GM21825 (cell line): ENCODE data around the gene BCL11B.

Experiments used
- ATAC-seq: cut with Tn5 transposase; IDR thresholded peaks from one replicate; pipeline ENCODE4 v1.9.1; 2021; ENCODE audit warnings: mild to moderate bottlenecking, moderate library complexity; ENCODE audit not compliant: unreplicated experiment

The BCL11B gene

DNA sequence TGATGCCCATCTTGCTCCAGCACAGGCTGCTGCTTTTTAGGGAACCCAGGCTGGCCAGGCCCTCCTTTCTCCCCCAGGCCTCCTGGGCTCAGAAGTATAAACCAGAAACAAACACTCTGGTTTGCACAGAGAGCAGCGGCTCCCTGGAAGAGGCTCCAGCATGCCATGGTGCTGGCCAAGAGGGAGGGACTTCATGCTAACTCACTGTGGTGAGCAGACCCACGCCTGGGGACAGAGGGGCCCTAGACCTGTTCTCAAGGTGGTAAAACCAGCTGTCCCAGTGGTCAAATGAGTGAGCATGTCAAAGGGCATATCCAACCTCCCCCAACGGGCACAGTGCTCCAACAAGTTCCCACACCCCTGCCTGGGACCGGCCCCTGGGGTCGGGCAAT, 15.5 kb downstream of the BCL11B start:
- ATAC-seq, result no peak

DNA sequence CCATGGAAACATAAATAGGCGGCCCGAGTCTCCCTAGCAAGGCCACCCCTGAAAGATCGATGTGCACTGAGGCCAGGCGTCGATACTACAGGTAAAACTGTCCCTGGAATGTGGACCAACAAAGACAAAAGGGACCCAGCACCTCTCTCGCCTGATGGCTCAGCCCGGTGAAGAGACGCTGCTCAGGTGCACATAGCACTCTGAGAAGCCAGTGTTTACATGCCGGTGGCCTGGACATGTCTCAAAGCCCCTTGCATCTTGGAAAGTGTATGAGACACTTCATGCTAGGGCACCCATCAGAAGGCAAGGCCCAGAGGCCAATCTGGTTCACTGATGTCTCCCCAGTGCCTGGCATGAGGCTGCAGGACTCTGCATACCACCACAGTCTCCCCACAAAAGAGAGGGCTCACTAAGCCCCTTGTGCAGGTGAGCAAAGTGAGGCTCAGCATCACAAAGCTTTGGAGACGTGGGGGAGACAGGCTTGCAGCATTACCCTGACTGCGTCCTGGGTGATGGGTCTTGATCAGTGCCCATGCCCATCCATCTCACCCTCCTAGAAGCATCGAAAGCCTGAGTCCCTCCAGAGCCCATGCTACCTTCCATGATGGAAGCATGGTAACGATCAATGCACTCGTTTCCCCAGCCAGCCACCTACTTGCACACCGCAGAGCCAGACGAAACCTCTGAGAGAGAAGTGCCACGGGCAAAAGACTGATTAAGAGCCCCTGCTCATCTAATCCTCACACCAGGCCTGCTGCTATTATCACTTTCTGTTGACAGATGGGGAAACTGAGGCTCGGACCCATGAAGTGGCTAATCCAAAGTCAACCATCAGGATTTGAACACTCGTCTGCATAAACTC, 16.1 kb downstream of the BCL11B start:
- no peak for ATAC-seq

DNA sequence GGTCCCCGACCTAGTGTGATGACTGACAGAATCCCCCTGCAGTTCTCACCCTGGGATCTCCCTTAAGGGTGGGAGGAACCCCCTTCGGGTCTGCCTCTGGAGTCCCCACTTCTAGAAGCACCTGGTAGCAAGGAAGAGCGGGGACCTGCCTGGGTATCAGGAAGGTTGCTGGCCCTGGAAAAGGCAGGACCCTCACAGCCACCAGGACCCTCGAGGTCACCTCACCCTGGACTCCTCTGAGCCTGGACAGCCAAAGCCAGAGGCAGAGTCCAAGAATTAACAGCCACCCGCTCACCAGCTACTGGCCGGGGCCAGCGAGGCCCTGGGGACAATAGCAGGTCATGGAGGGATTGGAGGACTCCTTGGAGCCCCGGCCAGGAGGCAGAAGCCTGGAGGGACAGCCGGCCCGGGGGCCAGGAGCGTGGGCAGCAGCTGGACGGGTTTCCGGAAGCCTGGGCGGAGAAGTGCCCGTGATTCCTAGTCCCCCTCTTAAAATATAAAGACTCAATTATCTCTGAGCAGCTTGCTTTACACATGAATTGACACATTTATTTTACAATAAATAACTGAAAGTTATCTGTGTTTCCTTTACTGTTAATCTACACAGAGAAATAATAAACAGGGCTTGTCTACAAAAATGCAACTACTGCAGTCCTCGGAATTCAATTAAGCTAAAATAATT, 17.5 kb downstream of the BCL11B start:
- ATAC-seq, result no peak

DNA sequence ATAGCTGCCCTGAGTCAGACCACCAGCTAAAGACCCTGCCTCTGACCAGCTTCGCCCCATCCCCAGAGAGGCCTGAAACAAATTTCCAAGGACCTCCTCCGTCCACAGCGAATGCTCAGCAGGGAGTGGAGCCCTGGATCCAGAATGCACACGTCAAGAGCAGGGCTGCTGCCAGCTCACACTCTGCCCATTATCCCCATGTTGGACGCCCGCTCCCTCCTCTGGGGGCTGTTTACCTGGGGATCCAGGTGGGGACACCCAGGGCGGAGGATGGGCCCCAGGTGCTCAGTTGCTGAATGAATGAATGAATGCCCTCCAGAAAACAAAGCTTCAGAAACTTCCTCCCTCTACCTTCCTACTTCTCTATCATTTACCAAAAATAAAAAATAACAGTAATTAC, 18.1 kb downstream of the BCL11B start:
- ATAC-seq, result no peak

DNA sequence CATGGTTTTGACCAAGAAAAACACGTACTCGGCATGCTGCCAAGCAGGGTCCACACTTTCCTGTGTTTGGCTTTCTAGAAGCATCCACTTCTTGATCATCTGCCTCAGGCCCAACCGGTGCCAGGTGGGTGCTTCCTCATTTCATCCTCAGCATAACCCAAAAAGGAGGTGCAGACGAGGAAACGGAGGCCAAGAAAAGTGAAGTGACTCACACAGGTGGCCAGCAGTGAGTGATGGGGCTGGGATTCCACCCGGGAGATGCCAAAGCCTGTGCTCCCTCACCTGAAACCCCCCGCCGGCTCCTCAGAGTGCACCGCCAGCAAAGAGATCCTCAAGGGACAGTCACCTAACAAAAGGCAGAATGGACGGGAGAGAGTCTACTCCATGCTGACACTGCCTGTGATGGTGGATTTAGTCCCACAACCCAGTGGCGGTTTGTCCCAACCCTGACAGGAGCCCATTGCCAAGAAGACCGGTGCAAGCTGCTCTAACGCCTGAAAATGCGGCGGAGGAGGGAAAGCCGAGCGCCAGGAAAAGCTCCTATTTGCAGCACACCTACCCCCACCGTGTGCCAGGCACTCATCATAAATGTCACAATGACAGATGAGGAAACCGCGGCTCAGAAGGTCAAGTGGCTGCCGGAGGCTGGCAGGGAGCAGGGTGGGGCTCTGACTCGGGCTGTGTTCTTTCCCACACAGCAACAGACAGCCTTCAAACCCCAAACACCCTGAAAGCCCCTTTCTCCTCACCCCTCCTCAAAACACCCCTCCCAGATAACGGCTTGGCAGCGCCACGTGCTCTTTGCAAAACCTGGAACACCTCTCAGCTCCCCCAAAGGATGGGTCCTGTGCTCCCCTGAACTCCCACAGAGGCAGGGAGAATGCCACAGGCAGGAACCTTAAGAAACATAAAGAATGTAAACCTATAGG, 18.8 kb downstream of the BCL11B start:
- no peak for ATAC-seq

DNA sequence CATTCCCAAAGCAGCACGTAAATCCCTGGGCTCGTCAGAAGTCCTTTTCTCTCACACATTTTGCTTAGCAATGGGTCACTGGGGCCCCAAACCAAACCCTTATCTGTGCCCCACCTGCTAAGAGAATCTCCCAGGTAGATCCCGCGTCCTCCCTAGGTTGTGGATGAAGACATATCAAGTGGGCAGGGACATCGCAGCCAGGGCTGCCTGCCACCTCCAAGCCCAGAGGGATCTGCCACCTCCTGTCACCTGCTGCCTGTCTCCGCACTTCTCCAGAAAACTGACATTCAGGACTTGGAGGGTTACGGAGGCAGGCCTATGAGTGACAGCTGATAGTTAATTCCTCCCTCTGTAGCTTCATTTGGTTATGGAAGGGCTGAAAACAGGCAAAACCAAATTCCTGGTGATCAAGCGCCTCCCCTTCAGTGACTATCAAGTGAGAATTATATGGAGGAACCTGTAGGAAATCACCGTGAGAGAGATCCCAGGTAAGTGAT, 19.5 kb downstream of the BCL11B start:
- no peak for ATAC-seq

DNA sequence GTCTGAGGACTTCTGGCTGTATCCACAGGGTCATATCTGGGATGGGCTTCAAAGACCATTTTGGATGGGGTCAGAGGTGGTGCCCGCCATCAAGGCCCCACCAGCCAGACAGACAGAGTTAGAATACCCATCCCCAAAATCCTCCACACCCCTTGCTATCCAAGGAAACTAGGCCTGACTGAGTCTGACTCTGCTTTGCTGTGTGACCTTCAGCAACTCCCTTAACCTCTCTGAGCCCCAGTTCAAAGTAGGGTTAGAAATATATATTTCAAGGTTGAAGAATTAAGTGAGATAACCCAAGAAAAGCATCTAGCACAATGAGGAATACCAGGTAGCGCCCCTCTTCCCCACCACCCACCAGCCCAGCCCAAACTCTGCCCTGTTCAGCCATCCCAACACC, 20.3 kb downstream of the BCL11B start:
- ATAC-seq, result no peak

DNA sequence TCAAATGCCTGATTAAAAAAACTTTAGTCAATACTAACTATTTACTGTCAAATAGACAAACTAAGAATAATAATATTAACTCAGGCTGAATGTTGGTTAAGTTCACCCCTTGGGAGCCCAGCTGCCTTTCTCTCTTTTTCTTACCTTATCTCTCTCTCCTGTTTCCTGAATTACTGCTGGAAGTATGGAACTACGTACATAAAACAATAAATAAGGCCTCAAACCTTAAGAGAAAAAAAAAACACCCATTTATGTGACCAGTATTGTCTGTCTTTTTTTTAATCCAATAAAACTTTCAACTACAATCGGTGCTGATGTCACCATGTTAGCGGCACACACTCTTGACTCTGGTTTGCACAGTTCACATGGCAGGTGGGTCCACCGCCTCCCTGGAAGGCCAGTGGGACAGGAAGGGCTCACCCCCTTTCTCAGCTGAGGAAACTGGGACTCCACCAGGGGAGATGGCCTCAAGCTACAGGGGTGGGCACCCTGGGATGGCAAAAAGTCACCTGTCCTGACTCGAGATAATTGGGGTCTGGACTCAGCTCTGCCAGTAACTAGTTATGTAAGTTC, 21.3 kb downstream of the BCL11B start:
- no peak for ATAC-seq

DNA sequence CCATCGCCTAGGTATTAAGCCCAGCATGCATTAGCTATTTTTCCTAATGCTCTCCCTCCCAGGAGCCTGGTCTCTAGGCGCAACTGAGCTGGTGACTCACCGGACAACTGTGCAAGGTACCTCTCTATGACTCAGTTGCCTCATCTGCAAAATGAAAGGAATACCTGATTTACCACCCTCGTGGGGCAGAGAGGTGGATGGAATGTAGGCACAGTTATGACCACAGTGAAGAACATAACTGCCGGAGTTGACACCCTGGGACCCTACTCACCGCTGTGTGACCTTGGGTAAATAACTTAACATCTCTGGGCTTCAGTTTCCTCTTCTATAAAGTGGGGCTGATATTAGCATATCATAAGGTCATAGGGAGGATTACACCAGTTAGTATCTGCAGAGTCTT, 22.6 kb downstream of the BCL11B start:
- no peak for ATAC-seq

DNA sequence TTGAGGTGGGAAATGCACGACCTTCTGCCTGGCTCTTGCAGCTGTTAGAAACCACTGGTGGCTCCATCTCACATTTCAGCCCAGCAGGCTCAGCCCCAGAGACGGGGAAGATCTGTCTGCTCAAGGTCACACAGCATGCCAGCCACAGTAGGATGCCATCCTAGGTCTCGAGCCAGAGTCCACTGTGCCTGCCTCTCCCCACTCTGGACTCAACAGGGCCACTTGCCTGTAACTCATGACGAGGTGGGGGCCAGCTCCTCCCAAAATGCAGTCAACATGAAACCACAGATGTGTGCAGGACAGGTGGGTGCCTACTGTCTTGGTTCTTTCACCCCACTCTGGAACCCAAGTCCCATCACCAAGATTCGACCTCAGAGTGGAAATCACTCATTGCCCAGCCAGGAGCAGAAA, 23.2 kb downstream of the BCL11B start:
- ATAC-seq, result no peak

DNA sequence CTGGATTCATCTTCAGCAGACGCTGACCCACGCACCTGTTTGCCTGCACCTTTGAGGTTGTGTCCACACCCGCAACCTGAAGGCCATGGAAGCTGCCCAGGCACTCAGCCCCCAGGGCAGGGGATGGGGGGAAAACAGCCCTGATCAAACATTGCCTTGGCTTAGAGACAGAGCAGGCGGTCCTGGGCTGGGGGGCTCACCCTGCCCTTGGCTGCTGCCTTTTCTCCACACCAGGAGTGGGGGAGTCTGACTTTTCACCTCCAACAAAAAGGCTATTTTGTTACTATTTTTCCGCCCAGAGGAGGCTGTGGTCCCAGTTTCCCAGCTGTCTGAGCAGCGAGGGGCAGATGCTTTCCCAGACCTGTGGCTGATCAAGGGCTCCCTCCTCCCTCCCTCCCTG, 24.2 kb downstream of the BCL11B start:
- no peak for ATAC-seq

DNA sequence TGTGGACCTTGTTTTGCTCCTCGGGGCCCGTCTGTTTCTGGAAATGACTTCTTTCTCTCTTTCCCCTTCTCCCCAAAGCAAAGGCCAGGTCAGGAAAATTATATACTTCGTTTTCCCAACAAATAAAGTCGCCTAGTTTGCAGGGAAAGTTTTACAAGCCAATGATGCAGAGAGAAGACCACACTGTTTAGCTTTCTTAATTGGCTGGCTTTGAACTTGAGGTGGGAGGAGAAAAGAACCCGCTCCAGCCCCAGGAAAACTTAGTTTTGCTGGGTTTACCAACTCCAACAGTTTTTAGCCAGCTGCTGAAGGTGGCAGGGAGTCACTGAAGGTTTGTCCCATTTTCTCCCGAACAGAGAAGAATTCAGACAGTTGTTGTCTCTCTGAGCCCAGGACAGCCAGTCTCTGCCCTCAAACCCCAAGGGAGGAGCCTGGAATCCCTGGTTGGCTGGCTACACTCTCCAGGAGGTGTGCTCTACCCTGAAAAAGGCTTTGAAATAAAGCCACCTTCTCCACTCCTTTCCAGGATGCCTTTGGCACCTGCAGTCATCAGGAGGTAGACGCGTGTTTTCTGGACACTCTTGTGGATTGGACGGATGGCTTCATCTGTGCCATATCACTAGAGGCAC, 24.8 kb downstream of the BCL11B start:
- ATAC-seq, result no peak

DNA sequence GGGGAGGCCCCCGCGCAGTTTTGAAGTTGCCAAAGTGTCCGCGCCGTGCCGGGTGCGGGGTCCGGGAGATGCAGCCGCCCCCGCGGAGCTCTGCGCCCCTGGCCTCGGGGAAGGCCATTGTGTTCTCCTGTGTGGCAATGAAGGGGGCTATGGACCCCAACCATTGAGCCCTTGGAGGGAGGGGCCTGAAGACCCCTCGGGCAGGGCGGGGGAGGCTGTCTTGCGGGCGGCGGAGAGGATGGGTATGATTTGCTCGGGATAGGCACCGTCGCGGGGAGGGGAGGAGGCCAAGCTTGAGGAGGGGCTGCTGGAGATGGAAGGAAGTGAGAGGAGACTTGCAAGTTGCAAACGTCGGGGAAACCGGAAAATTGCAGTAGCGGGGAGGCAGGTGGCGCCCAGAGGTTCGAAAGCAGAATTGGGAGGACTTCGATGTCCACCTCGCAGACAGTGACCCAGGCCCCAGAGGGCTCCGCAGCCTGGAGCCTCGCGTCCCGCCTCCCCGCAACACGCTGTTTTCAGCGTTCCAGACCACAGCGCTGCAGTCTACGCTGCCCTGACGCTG, 25.4 kb downstream of the BCL11B start:
- no peak for ATAC-seq

DNA sequence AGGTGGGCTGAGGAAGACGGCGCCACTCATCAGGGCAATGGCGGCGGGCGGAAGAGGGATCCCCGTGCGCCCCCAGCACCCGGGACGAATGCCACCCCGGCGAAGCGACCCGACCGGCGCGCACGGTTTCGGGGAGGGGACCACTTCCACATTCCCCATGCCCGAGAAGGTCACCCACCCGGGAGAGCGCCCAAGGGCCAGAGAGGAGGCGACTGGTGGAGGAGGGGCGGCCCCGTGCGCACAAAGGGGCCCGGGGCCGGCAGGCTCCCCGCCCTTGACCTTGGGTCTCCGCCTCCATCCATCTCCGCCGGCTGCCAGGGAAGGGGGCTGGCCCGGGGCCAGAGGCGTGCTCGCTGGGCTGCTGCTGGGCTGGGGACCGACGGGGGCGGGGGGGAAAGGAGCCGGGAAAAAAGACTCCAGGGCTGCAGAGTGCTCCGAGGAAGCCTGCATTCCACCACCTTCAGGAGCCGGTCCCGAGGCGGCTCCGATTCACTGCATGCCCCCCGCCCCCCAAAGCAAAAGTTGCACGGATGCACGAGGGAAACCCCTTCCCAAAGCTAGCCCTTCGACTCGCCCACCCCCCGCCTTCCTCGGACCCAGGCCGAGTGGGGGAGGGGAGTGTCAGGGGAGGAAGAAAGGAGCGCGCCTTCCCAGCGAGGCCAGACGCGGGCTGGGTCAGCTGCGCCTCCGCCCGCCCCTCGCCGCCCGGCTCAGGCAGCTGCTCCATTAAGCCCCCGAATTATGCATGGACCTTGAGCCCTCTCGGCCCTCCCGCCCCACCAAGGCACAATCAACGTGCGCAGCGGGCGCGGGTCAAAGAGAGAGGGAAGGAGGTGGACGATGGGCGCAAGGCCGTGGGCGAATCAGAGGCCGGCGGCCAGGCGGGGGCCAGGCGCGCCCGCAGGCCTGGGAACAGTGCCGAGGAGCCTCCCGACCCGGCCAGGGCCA, 26.2 kb downstream of the BCL11B start:
- ATAC-seq, result no peak

DNA sequence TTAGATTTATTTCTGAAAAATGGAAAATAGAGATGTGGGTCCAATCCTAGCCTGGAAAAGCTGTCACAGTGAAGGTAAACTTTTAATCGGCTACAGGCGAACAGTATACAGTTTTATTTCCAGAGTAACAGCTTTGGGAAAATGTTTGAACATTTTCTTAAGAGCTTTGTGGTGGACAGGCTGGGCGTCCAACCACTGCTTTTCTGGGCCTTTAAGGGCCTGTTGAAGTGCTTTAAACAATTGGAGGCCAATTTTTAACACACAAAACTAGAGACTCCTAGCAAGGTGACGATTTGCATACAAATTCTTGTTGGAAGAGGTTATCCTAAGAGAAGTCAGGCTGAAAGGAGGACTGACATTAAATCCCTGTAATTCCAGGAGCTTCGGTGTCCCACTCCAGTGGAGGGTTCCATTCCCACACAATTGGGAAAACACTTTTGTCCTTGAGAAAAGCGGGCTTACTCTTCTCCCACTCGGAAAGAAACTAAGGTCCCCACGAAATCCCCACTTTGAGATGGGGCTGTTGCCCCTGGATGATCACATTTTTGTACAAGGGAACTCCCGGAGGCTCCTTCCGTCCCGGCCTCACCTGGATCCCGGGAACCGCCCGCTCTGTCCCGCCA, 26.9 kb downstream of the BCL11B start:
- ATAC-seq, result no peak

DNA sequence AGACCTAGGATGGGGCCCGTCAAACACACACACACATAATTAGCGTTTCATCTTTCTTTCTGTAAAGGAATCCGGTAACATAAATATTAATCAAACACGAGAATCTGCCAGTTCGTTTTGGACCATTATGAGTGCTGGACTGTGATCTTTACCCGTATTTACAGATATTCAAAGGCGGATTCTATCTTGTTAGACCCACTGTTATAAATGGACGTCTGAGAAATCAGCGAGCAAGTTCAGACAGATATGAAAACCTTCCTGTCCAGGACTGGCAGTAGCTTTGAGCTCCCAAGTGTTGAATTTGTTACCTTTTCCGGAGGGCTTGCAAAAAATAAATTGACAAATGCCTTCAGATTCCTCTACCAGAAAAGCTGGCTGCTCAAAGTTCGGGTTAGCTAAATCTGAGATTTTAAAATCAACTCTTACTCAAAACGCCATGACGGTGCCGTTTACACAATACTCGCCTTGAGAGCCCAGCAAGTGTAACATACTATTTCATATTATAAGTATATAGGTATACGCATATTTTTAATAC, 27.6 kb downstream of the BCL11B start:
- ATAC-seq, result no peak

DNA sequence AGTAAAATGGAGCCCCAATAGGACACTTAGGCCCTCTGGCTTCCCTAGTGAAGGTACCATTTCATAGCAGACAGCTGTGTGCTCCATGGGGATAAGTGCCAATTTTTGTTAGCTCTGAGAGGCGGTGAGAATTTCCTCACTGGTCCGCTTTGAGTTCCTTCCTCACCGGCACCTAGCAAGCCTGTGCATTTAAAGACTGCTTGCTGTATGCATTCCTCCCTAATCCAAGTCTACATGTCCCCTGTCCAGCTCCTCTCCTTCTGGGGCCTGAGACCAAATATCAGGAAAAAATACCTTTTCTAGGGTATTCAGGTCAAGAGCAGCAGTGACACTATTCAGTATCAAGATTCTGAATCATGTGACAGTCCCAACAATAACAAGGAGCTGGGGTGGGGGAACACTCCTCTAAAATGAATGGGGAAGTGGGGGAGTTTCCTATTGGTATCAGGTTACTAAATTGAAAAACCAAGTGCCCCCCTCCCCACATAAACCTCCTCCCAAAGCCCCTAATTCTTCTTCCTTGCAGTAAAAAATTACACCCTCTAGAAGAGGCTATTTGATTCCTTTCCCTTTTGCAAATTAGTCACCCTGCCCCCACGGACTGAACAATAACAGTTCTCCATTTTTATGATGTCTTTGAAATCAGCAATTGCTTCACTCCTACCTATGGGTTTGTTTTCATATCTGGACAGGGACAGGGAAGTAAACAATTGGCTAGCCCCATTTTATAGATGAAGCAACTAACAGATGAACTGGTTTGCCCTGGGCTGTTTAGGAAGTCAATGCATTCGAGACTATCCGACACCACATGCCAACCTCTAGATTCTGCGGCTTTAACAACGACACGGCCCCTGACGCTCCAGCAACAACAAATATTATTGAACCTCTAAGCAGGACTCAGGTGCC, 28.9 kb downstream of the BCL11B start:
- ATAC-seq, result no peak
